Measurements from ENCODE around the gene CARD9.

DNA sequence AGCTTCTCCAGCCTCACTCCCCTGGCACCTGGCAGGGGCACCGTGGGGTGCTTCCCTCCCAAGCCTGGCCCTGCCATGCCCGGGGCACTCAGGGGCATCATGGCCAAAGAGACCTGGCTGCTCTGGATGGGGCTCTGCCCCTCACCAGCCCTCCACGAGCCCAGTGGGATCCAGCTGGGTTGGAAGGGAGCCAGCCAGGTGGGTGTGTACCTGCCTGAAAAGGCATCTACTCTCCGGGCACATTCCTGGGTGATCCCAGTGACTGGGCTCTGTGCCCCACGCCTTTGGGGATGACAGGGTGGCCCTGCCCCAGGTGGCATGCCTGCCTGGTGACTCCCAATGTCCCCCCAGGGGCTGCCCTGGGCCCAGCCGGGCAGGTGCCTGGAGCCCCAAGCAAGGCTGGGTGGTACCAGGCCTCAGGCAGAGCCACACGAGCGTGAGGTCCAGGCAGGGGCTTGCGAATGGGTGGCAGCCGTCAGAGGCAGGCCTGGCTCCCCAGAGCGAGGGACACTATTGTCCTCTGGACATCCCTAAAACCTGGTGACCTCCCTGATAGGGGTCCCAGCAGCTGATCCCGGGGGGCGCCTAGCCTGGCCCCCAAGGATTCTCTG is 45.4 kb downstream of the CARD9 start:
- TF ChIP-seq, protein P1, sequence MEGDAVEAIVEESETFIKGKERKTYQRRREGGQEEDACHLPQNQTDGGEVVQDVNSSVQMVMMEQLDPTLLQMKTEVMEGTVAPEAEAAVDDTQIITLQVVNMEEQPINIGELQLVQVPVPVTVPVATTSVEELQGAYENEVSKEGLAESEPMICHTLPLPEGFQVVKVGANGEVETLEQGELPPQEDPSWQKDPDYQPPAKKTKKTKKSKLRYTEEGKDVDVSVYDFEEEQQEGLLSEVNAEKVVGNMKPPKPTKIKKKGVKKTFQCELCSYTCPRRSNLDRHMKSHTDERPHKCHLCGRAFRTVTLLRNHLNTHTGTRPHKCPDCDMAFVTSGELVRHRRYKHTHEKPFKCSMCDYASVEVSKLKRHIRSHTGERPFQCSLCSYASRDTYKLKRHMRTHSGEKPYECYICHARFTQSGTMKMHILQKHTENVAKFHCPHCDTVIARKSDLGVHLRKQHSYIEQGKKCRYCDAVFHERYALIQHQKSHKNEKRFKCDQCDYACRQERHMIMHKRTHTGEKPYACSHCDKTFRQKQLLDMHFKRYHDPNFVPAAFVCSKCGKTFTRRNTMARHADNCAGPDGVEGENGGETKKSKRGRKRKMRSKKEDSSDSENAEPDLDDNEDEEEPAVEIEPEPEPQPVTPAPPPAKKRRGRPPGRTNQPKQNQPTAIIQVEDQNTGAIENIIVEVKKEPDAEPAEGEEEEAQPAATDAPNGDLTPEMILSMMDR (IDR thresholded peaks at IDR 0.05; ENCODE audit: low read depth, low read length, poor library complexity, severe bottlenecking) = no peak
- no peak for TF ChIP-seq EZH2phosphoT487 (IDR thresholded peaks at IDR 0.05; ENCODE audit: borderline replicate concordance, low read length)

All from DOHH2 (cell line).